NCI-H1436 treated with DMSO at 0.1 percent for 48 hours (cell line): ENCODE results near the gene ZC3H18.
"Not testable (repeated sequence)": the region's sequence is repeated elsewhere in the genome, so short reads cannot be mapped to it uniquely, and the experiment has no call there.

Experiments used
- DNase-seq: peaks from one replicate; lab custom pipeline; 2025; lab: John Stamatoyannopoulos, UW

Gene ZC3H18

GRCh38 chr16:88654363-88655052 is 84.3 kb downstream of the ZC3H18 start:
- DNase-seq, result no peak

GRCh38 chr16:88655053-88655732 is 85.0 kb downstream of the ZC3H18 start:
- no peak for DNase-seq

- DNase-seq, result no peak
Measured at GRCh38 chr16:88655733-88656281, 85.6 kb downstream of the ZC3H18 start.

- no peak for DNase-seq
Measured at GRCh38 chr16:88656291-88656980, 86.2 kb downstream of the ZC3H18 start.

GRCh38 chr16:88657371-88657770 is 87.2 kb downstream of the ZC3H18 start:
- DNase-seq, result no peak

- no peak for DNase-seq
Measured at GRCh38 chr16:88658714-88659113, 88.5 kb downstream of the ZC3H18 start.

- DNase-seq, result no peak
Measured at GRCh38 chr16:88659160-88659559, 89.0 kb downstream of the ZC3H18 start.

GRCh38 chr16:88661468-88661867 is 91.3 kb downstream of the ZC3H18 start:
- no peak for DNase-seq

GRCh38 chr16:88662222-88662842 is 92.1 kb downstream of the ZC3H18 start:
- DNase-seq, result no peak

- DNase-seq, result peak; percentile 83
Measured at GRCh38 chr16:88662843-88663606, 92.8 kb downstream of the ZC3H18 start, which contains the start of gene MVD. TSS of gene MVD (minus strand) at chr16:88663091. CDS start at chr16:88663080, 11 bp downstream.

- no peak for DNase-seq
Measured at GRCh38 chr16:88665148-88665547, 94.9 kb downstream of the ZC3H18 start.

GRCh38 chr16:88665570-88665969 is 95.4 kb downstream of the ZC3H18 start:
- DNase-seq, result no peak

GRCh38 chr16:88667461-88667860 is 97.3 kb downstream of the ZC3H18 start:
- DNase-seq, result no peak

- DNase-seq, result not testable (repeated sequence)
Measured at GRCh38 chr16:88669493-88669892, 99.3 kb downstream of the ZC3H18 start.

- DNase-seq, result no peak
Measured at GRCh38 chr16:88669980-88670379, 99.8 kb downstream of the ZC3H18 start.

GRCh38 chr16:88671806-88672205 is 101.6 kb downstream of the ZC3H18 start:
- no peak for DNase-seq

- DNase-seq, result no peak
Measured at GRCh38 chr16:88672776-88673175, 102.6 kb downstream of the ZC3H18 start.

GRCh38 chr16:88673716-88674379 is 103.6 kb downstream of the ZC3H18 start:
- no peak for DNase-seq

- DNase-seq, result no peak
Measured at GRCh38 chr16:88676502-88677242, 106.5 kb downstream of the ZC3H18 start.

- DNase-seq, result no peak
Measured at GRCh38 chr16:88677721-88678120, 107.5 kb downstream of the ZC3H18 start.
